Astrocyte (in vitro differentiated cells and primary cell): ENCODE measurements around the gene PEA15. TPM values are rescaled to one million over a fixed set of nuclear protein-coding genes. Genes with fewer than 3 reads are reported as not detected.

Source experiments
- DNase-seq: peaks from one replicate; pipeline ENCODE4 v3.0.0-alpha.2; 2010; ENCODE audit warnings: low read depth
- FAIRE-seq: peaks from 2 replicates; lab custom pipeline; 2011; peaks lifted over from hg19 to GRCh38; lab: Jason Lieb, UNC
- H2AFZ ChIP-seq: 2 replicates; pipeline ENCODE4 v1.6.0; 2012; ENCODE audit warnings: low read depth, low read length, inconsistent platforms
- H3K27ac ChIP-seq: 2 replicates; pipeline ENCODE4 v1.5.1; 2011; ENCODE audit warnings: low read depth, low read length, inconsistent platforms
- H3K27me3 ChIP-seq: 2 replicates; pipeline ENCODE4 v1.6.0; 2011; ENCODE audit warnings: low read length, inconsistent platforms; ENCODE audit not compliant: insufficient read depth
- H3K36me3 ChIP-seq: 2 replicates; pipeline ENCODE4 v1.5.1; 2011; ENCODE audit warnings: low read length, inconsistent platforms; ENCODE audit not compliant: insufficient read depth
- H3K4me1 ChIP-seq: 2 replicates; pipeline ENCODE4 v1.5.1; 2011; ENCODE audit warnings: low read length, inconsistent platforms; ENCODE audit not compliant: insufficient read depth
- H3K4me2 ChIP-seq: 2 replicates; pipeline ENCODE4 v1.6.0; 2012; ENCODE audit warnings: low read length, inconsistent platforms
- H3K4me3 ChIP-seq: 2 replicates; pipeline ENCODE4 v1.5.1; 2011; ENCODE audit warnings: low read depth, mild to moderate bottlenecking, low read length, inconsistent platforms; ENCODE audit not compliant: insufficient read depth
- H3K79me2 ChIP-seq: 2 replicates; pipeline ENCODE4 v1.6.0; 2012; ENCODE audit warnings: mild to moderate bottlenecking, low read length, inconsistent platforms; ENCODE audit not compliant: insufficient read depth
- H3K9ac ChIP-seq: 2 replicates; pipeline ENCODE4 v1.6.0; 2012; ENCODE audit warnings: mild to moderate bottlenecking, low read length, inconsistent platforms
- H3K9me3 ChIP-seq: 2 replicates; pipeline ENCODE4 v1.5.1; 2012; ENCODE audit warnings: low read depth, mild to moderate bottlenecking, low read length, inconsistent platforms; ENCODE audit not compliant: insufficient read depth
- H4K20me1 ChIP-seq: 2 replicates; pipeline ENCODE4 v1.6.0; 2012; ENCODE audit warnings: low read length, inconsistent platforms; ENCODE audit not compliant: insufficient read depth
- H3K27ac Mint-ChIP-seq: one replicate; pipeline ENCODE4 v1.8.0; 2021; ENCODE audit warnings: mild to moderate bottlenecking, mixed read lengths; ENCODE audit not compliant: unreplicated experiment
- H3K27me3 Mint-ChIP-seq: one replicate; pipeline ENCODE4 v1.8.0; 2021; ENCODE audit warnings: low read depth, mixed read lengths; ENCODE audit not compliant: unreplicated experiment
- H3K36me3 Mint-ChIP-seq: one replicate; pipeline ENCODE4 v1.8.0; 2021; ENCODE audit warnings: low read depth, mixed read lengths; ENCODE audit not compliant: unreplicated experiment
- H3K4me1 Mint-ChIP-seq: one replicate; pipeline ENCODE4 v1.8.0; 2021; ENCODE audit warnings: low read depth, mixed read lengths; ENCODE audit not compliant: unreplicated experiment
- H3K4me3 Mint-ChIP-seq: one replicate; pipeline ENCODE4 v1.8.0; 2021; ENCODE audit warnings: mild to moderate bottlenecking, moderate library complexity, mixed read lengths; ENCODE audit not compliant: unreplicated experiment
- H3K9me3 Mint-ChIP-seq: one replicate; pipeline ENCODE4 v1.8.0; 2021; ENCODE audit warnings: mild to moderate bottlenecking, mixed read lengths; ENCODE audit not compliant: unreplicated experiment
- EZH2 ChIP-seq: IDR thresholded peaks from 2 replicates; pipeline ENCODE4 v1.6.1; 2012; ENCODE audit warnings: mild to moderate bottlenecking, low read length, inconsistent platforms; ENCODE audit not compliant: insufficient read depth
- total RNA-seq: library from RNA; stranded (reverse); gene quantifications from 2 replicates; pipeline ENCODE4 v1.2.1, GENCODE V29; 2021
- TF ChIP-seq, protein P1 (sequence below): IDR thresholded peaks from 2 replicates; pipeline ENCODE4 v1.5.1; 2011; ENCODE audit warnings: low read depth, mild to moderate bottlenecking, inconsistent platforms, low read length, moderate library complexity; ENCODE audit not compliant: insufficient read depth

Gene PEA15
- total RNA-seq, 1 donor from 2014 or later, result 470 TPM

DNA sequence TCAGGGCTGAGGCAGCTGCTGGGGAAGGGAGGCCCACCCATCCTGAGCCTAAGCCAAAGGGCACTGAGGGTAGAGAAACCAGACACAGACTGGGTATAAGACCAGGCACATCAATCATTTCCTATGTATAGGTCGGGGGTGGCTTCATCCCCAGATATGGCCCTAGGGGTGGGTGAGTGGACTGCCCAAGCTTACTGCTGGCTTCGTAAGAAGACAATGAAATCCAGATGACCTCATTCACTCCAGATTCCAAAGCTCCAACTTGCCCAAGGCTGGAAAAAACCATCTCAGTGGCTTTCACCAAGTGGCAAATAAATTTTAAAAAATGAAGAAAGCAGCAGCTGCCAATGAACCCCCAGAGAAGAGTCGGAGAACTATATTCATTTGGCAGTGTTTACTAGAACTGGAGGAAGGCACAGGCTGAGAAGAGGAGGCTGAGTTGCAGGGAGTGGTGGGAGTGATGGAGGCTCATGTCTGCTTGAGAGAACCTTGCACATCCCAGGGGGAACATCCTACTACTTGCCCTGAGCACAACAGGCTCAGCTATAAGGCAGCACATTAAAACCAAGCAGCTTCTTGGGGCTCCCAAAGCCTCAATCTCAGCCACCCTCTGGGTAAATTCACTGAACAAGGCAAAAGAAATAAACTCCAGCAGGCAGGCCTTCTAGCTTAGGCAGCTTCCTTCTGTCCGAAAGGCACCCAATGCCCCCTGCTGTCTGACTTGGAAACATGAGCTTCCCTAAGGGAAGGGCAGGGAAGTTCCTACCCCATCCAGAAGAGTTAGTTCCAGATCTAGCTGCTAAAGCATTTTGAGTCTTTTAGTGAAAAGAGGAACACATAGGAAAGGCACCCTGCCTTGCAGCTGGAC is 14.1 kb downstream of the PEA15 start:
- DNase-seq (peak; percentile 50), FAIRE-seq (no peak)
- peak overlapping the region; percentile 30 for H3K27ac ChIP-seq
- Mint-ChIP-seq H3K27ac (peak overlapping the region; percentile 89), H3K4me3 (no peak overlapping the region), H3K36me3 (peaks cover 16% of the 10 kb centered on the region), H3K9me3 (no peaks in the 10 kb centered on the region), H3K27me3 (no peaks in the 10 kb centered on the region), H3K4me1 (peaks cover 40% of the 10 kb centered on the region)
- TF ChIP-seq EZH2, result no peak
- TF ChIP-seq, protein P1, sequence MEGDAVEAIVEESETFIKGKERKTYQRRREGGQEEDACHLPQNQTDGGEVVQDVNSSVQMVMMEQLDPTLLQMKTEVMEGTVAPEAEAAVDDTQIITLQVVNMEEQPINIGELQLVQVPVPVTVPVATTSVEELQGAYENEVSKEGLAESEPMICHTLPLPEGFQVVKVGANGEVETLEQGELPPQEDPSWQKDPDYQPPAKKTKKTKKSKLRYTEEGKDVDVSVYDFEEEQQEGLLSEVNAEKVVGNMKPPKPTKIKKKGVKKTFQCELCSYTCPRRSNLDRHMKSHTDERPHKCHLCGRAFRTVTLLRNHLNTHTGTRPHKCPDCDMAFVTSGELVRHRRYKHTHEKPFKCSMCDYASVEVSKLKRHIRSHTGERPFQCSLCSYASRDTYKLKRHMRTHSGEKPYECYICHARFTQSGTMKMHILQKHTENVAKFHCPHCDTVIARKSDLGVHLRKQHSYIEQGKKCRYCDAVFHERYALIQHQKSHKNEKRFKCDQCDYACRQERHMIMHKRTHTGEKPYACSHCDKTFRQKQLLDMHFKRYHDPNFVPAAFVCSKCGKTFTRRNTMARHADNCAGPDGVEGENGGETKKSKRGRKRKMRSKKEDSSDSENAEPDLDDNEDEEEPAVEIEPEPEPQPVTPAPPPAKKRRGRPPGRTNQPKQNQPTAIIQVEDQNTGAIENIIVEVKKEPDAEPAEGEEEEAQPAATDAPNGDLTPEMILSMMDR, result peak; percentile 47
- H3K4me1 ChIP-seq, result peaks cover 14% of the 10 kb centered on the region
- H3K9me3 ChIP-seq, result no peaks in the 10 kb centered on the region
- H3K9ac ChIP-seq, result peak overlapping the region; percentile 19
- H4K20me1 ChIP-seq, result peaks cover 66% of the 10 kb centered on the region
- no peaks in the 10 kb centered on the region for H3K79me2 ChIP-seq
- H3K27me3 ChIP-seq, result no peaks in the 10 kb centered on the region
- peak overlapping the region; percentile 11 for H3K4me2 ChIP-seq
- H2AFZ ChIP-seq, result no peak overlapping the region
- no peak overlapping the region for H3K4me3 ChIP-seq
- H3K36me3 ChIP-seq, result peaks cover 76% of the 10 kb centered on the region

DNA sequence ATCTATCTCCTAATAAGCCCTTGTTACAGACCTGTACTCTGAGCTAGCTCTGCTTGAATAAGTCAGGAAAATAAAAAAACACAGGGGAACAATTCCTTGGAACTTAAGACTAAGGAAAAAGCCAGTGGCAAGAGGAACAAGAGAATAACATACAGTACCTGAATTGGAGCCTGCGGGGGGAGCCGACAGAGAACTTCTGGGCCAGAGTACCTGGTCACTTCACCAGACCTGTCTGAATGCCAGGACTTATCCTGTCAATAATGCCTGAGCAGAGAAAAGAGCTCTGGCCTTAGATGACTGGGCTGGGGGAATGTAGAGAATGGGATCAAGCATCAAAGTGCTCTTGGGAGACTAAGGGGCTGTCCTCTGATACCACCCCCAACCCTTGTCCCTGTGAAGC is 15.1 kb downstream of the PEA15 start:
- Histone ChIP-seq H3K27me3 (no peaks in the 10 kb centered on the region), H3K79me2 (no peaks in the 10 kb centered on the region), H3K4me1 (peaks cover 14% of the 10 kb centered on the region), H3K4me2 (no peak overlapping the region), H3K9ac (no peak overlapping the region), H4K20me1 (peaks cover 60% of the 10 kb centered on the region), H3K27ac (no peak overlapping the region), H2AFZ (no peak overlapping the region), H3K4me3 (no peak overlapping the region), H3K9me3 (no peaks in the 10 kb centered on the region), H3K36me3 (peaks cover 76% of the 10 kb centered on the region)
- DNase-seq (no peak), FAIRE-seq (no peak)
- TF ChIP-seq, protein P1, result no peak
- TF ChIP-seq EZH2, result no peak
- Mint-ChIP-seq H3K9me3 (no peaks in the 10 kb centered on the region), H3K27ac (peak overlapping the region; percentile 20), H3K36me3 (peaks cover 9% of the 10 kb centered on the region), H3K27me3 (no peaks in the 10 kb centered on the region), H3K4me1 (peaks cover 32% of the 10 kb centered on the region), H3K4me3 (no peak overlapping the region)

DNA sequence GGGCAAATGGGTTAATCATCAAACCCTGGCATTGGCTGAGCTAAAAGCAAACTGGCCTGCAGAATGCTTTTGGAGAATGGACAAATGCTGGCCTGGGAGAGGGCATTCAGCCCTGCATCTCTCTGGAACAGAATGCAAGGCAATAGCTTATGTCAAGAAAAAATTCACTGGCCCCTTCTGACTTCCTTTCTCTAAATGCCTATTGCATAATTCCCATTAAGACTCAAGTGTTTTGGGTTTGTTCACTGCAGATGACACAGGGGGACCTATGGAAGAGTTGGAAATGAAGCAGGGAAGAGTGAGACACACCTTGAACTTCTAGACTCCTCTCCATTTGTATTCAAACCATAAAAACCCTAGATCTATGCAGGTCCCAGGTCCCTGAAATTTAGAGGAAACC is 15.9 kb downstream of the PEA15 start:
- peaks cover 9% of the 10 kb centered on the region for H3K36me3 Mint-ChIP-seq
- H2AFZ ChIP-seq, result no peak overlapping the region
- no peaks in the 10 kb centered on the region for H3K9me3 Mint-ChIP-seq
- peaks cover 24% of the 10 kb centered on the region for H3K4me1 Mint-ChIP-seq
- no peaks in the 10 kb centered on the region for H3K27me3 Mint-ChIP-seq
- no peak for TF ChIP-seq EZH2
- H3K4me1 ChIP-seq, result peaks cover 14% of the 10 kb centered on the region
- H3K9me3 ChIP-seq, result no peaks in the 10 kb centered on the region
- H4K20me1 ChIP-seq, result peaks cover 53% of the 10 kb centered on the region
- FAIRE-seq, result no peak
- H3K4me2 ChIP-seq, result no peak overlapping the region
- H3K27ac Mint-ChIP-seq, result no peak overlapping the region
- H3K4me3 Mint-ChIP-seq, result no peak overlapping the region
- no peak overlapping the region for H3K4me3 ChIP-seq
- H3K79me2 ChIP-seq, result no peaks in the 10 kb centered on the region
- H3K27ac ChIP-seq, result no peak overlapping the region
- no peak overlapping the region for H3K9ac ChIP-seq
- no peaks in the 10 kb centered on the region for H3K27me3 ChIP-seq
- peaks cover 73% of the 10 kb centered on the region for H3K36me3 ChIP-seq
- no peak for DNase-seq
